Measurements from ENCODE around the gene ADAMTS12. TPM values are rescaled to one million over a fixed set of nuclear protein-coding genes. Genes with fewer than 3 reads are reported as not detected.

The ADAMTS12 gene
- total RNA-seq, 3 donors from 2014 or later: 0.69 to 2.9 (median 0.72) TPM

DNA sequence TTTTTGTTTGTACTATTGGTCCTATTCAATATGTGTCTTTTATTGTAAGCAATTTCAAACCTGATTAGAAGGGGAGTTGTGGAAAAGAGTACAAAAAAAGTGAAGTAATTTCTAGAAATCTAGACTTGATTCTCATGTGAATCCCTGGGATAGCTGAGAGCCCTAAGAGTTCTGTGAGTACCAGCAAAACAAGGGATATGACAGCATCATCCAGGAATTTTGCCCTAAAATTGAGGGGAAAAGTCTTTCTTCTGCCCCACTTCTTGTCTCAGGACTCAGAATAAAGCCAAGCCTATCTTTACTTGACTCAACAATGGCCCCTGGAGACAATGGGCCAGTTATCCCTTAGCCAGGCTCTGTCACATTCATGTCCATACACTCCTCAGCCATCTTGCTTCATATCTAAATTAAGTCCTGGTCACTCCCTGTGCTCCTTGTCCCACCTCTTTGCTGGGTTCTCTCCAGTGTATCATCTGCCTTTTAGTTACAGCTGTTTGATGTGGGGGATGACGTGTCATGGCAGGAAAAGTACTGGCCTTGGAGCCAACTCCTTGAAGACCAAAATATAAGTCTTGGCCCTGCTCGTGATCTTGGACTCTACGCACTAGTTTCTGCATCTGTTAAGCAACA, 81.2 kb downstream of the ADAMTS12 start:
- no peak for ATAC-seq
- Histone ChIP-seq H3K4me1 (ENCODE audit: low read depth) (no peaks in the 10 kb centered on the region), H3K4me3 (no peak overlapping the region), H3K9me3 (no peaks in the 10 kb centered on the region), H3K36me3 (ENCODE audit: low read depth) (no peaks in the 10 kb centered on the region)
- TF ChIP-seq, protein P1, sequence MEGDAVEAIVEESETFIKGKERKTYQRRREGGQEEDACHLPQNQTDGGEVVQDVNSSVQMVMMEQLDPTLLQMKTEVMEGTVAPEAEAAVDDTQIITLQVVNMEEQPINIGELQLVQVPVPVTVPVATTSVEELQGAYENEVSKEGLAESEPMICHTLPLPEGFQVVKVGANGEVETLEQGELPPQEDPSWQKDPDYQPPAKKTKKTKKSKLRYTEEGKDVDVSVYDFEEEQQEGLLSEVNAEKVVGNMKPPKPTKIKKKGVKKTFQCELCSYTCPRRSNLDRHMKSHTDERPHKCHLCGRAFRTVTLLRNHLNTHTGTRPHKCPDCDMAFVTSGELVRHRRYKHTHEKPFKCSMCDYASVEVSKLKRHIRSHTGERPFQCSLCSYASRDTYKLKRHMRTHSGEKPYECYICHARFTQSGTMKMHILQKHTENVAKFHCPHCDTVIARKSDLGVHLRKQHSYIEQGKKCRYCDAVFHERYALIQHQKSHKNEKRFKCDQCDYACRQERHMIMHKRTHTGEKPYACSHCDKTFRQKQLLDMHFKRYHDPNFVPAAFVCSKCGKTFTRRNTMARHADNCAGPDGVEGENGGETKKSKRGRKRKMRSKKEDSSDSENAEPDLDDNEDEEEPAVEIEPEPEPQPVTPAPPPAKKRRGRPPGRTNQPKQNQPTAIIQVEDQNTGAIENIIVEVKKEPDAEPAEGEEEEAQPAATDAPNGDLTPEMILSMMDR (IDR thresholded peaks at IDR 0.05): no peak
- no peak for DNase-seq
- intact Hi-C loops (cut with DNase I, micrococcal nuclease): no loop called here

DNA sequence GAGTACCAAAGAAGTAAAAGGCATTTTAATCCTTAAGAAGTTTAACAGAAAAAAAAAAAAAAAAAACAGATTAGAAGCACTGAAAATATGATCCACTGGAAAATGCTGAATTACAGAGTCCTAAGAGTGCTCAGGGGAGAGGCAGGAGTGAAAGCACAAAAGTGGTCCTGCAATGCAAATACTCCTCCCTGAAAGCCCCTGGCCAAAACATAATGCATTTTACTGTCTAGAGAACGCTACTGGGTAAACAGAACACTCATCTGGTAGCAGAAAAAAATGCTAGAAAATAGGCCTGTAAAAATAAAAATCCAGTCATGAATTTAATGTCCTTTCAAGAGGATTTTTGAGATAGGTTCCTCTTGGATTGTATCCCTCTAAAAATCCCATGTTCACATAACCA, 81.9 kb downstream of the ADAMTS12 start:
- Histone ChIP-seq H3K36me3 (ENCODE audit: low read depth) (no peaks in the 10 kb centered on the region), H3K4me1 (ENCODE audit: low read depth) (no peaks in the 10 kb centered on the region), H3K4me3 (no peak overlapping the region), H3K9me3 (no peaks in the 10 kb centered on the region)
- TF ChIP-seq, protein P1 (IDR thresholded peaks at IDR 0.05): no peak
- intact Hi-C loops (cut with DNase I, micrococcal nuclease): no loop called here
- DNase-seq: no peak
- no peak for ATAC-seq

DNA sequence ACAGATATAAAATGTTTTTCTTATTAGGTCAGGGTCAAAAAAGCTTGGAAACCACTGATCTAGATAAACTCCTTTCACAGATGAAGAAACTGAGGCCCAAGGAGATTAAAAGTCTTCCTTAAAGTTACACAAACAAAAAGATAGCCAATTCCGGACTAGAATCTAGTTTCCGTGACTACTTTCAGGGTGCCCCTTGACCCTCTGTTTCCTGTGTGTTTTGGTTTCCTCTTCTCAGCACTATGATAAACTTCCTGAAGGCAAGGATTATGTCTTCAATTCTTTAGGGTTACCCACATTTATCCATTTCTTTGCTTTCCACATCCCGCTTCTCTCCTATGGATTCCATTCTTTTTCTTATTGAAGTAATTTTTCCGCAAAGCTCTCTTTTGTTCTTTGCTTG, 83.1 kb downstream of the ADAMTS12 start:
- no peak for DNase-seq
- TF ChIP-seq, protein P1 (IDR thresholded peaks at IDR 0.05): no peak
- intact Hi-C loops (cut with DNase I, micrococcal nuclease): no loop called here
- no peaks in the 10 kb centered on the region for H3K9me3 ChIP-seq
- no peaks in the 10 kb centered on the region for H3K4me1 ChIP-seq (ENCODE audit: low read depth)
- no peak overlapping the region for H3K4me3 ChIP-seq
- ATAC-seq: no peak
- no peaks in the 10 kb centered on the region for H3K36me3 ChIP-seq (ENCODE audit: low read depth)

DNA sequence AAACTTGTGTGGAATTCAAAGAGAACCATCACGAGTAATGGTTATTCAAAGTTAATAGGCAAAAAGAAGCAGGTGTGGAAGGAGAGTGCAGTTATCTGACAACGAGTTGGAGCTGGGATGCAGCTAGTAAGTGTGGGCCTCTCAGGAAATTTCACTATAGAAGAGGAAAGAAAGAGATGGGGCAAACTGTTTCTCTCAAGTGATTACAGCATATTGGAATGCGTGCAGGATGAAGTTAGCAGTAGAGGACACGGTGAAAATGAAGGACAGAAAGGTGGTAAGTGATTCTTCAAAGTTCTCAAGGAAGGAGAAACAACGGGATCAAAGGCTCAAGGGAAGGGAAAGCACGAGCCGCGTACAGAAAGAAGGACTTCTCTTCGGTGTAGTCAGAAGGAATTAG, 84.0 kb downstream of the ADAMTS12 start:
- H3K4me1 ChIP-seq (ENCODE audit: low read depth): no peaks in the 10 kb centered on the region
- DNase-seq: no peak
- TF ChIP-seq, protein P1 (IDR thresholded peaks at IDR 0.05): no peak

DNA sequence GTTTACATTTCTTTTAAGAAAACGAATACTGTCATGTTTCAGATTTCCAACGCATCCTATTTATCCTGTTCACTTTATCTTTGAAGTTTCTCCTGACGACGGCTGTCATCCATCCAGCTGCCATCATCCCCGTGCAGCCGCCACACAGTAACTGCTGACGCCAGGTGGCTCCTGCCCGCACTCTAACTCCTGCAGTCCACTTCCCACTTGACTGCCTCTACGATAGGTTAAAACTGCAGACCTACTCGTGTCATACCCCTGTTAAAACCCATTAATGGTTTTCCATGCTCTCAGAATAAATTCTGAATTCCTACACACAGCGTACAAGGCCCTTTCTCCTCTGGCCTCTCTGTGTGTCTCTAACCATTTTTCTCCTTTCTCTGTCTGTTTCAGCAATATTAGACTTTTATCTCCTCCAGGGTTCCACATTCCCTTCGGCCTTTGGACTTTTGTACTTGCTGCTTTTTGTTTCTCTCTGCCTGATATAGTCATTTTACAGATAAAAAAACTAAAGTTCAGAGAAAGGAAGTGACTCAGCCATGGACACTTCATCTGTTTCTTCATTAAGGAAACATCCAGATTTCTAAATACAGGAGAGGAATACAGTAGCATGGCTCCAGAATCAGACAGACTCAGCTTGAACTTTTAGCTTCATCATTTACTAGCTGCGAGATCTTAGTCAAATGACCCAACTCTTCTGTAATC, 84.9 kb downstream of the ADAMTS12 start:
- intact Hi-C loops (cut with DNase I, micrococcal nuclease): no loop called here
- no peak for ATAC-seq
- H3K4me3 ChIP-seq: no peak overlapping the region
- H3K36me3 ChIP-seq (ENCODE audit: low read depth): no peaks in the 10 kb centered on the region
- TF ChIP-seq, protein P1 (IDR thresholded peaks at IDR 0.05): no peak
- no peak for DNase-seq
- no peaks in the 10 kb centered on the region for H3K4me1 ChIP-seq (ENCODE audit: low read depth)
- H3K9me3 ChIP-seq: no peaks in the 10 kb centered on the region

More for the DNA sequence above, 84.0 kb downstream of the ADAMTS12 start:
- H3K4me3 ChIP-seq: no peak overlapping the region
- ATAC-seq: no peak
- H3K36me3 ChIP-seq (ENCODE audit: low read depth): no peaks in the 10 kb centered on the region
- intact Hi-C loops (cut with DNase I, micrococcal nuclease): no loop called here
- H3K9me3 ChIP-seq: no peaks in the 10 kb centered on the region
